Measurements from ENCODE around the gene ARHGEF11. TPM values are rescaled to one million over a fixed set of nuclear protein-coding genes. Genes with fewer than 3 reads are reported as not detected.

Gene ARHGEF11
- total RNA-seq, 1 experiment from 2014 or later = 38.1 TPM

DNA sequence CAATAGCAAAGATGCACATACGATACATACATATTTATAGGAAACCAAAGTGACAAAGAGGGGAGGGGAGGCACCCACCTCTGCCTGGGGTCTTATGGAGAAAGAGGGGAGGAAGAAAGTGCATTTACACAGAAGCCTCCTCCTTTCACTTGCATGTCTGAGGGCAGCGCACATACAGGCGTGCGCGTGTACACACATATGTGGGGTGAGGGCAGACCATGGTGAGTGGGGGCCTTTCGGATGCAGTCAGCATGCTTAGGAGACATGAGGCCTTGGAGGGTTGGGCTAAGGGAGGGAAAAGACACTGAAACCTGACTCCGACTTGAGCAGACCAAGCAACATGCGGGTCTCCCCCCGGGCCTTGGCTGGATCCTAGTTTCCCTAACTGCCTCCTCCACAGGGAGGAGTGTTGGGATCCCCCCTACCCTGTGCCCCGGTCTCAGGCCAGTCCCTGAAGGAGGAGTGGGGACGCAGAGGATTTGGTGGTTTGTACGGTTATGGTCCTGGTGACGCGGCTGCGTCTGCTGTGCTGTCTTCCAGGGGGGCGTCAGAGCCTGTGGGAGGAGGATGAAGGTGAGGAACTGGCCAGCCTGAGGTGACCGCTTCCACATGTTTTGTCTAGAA, 109.9 kb downstream of the ARHGEF11 start:
- H3K27me3 Mint-ChIP-seq (ENCODE audit: low read depth) = peaks cover 10% of the 10 kb centered on the region
- TF ChIP-seq, protein P1, sequence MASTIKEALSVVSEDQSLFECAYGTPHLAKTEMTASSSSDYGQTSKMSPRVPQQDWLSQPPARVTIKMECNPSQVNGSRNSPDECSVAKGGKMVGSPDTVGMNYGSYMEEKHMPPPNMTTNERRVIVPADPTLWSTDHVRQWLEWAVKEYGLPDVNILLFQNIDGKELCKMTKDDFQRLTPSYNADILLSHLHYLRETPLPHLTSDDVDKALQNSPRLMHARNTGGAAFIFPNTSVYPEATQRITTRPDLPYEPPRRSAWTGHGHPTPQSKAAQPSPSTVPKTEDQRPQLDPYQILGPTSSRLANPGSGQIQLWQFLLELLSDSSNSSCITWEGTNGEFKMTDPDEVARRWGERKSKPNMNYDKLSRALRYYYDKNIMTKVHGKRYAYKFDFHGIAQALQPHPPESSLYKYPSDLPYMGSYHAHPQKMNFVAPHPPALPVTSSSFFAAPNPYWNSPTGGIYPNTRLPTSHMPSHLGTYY (CRISPR knock-in tag; IDR thresholded peaks at IDR 0.05) = no peak
- no peak for TF ChIP-seq CREB1 (CRISPR knock-in tag; IDR thresholded peaks at IDR 0.05)
- no peak for TF ChIP-seq NR3C1 (CRISPR knock-in tag; conservative IDR thresholded peaks at IDR 0.05; ENCODE audit: low read depth)
- no peak for TF ChIP-seq TP53 (CRISPR knock-in tag; IDR thresholded peaks at IDR 0.05)
- TF ChIP-seq, protein P2, sequence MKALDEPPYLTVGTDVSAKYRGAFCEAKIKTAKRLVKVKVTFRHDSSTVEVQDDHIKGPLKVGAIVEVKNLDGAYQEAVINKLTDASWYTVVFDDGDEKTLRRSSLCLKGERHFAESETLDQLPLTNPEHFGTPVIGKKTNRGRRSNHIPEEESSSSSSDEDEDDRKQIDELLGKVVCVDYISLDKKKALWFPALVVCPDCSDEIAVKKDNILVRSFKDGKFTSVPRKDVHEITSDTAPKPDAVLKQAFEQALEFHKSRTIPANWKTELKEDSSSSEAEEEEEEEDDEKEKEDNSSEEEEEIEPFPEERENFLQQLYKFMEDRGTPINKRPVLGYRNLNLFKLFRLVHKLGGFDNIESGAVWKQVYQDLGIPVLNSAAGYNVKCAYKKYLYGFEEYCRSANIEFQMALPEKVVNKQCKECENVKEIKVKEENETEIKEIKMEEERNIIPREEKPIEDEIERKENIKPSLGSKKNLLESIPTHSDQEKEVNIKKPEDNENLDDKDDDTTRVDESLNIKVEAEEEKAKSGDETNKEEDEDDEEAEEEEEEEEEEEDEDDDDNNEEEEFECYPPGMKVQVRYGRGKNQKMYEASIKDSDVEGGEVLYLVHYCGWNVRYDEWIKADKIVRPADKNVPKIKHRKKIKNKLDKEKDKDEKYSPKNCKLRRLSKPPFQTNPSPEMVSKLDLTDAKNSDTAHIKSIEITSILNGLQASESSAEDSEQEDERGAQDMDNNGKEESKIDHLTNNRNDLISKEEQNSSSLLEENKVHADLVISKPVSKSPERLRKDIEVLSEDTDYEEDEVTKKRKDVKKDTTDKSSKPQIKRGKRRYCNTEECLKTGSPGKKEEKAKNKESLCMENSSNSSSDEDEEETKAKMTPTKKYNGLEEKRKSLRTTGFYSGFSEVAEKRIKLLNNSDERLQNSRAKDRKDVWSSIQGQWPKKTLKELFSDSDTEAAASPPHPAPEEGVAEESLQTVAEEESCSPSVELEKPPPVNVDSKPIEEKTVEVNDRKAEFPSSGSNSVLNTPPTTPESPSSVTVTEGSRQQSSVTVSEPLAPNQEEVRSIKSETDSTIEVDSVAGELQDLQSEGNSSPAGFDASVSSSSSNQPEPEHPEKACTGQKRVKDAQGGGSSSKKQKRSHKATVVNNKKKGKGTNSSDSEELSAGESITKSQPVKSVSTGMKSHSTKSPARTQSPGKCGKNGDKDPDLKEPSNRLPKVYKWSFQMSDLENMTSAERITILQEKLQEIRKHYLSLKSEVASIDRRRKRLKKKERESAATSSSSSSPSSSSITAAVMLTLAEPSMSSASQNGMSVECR (CRISPR knock-in tag; IDR thresholded peaks at IDR 0.05; ENCODE audit: borderline replicate concordance) = no peak
- TF ChIP-seq, protein P3, sequence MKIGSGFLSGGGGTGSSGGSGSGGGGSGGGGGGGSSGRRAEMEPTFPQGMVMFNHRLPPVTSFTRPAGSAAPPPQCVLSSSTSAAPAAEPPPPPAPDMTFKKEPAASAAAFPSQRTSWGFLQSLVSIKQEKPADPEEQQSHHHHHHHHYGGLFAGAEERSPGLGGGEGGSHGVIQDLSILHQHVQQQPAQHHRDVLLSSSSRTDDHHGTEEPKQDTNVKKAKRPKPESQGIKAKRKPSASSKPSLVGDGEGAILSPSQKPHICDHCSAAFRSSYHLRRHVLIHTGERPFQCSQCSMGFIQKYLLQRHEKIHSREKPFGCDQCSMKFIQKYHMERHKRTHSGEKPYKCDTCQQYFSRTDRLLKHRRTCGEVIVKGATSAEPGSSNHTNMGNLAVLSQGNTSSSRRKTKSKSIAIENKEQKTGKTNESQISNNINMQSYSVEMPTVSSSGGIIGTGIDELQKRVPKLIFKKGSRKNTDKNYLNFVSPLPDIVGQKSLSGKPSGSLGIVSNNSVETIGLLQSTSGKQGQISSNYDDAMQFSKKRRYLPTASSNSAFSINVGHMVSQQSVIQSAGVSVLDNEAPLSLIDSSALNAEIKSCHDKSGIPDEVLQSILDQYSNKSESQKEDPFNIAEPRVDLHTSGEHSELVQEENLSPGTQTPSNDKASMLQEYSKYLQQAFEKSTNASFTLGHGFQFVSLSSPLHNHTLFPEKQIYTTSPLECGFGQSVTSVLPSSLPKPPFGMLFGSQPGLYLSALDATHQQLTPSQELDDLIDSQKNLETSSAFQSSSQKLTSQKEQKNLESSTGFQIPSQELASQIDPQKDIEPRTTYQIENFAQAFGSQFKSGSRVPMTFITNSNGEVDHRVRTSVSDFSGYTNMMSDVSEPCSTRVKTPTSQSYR (CRISPR knock-in tag; IDR thresholded peaks at IDR 0.05) = no peak
- TF ChIP-seq ZNF121 (CRISPR knock-in tag; IDR thresholded peaks at IDR 0.05) = no peak
- no peak for TF ChIP-seq SP1 (CRISPR knock-in tag; conservative IDR thresholded peaks at IDR 0.05)
- TF ChIP-seq NR2C2 (CRISPR knock-in tag; IDR thresholded peaks at IDR 0.05) = no peak
- TF ChIP-seq, protein P4, sequence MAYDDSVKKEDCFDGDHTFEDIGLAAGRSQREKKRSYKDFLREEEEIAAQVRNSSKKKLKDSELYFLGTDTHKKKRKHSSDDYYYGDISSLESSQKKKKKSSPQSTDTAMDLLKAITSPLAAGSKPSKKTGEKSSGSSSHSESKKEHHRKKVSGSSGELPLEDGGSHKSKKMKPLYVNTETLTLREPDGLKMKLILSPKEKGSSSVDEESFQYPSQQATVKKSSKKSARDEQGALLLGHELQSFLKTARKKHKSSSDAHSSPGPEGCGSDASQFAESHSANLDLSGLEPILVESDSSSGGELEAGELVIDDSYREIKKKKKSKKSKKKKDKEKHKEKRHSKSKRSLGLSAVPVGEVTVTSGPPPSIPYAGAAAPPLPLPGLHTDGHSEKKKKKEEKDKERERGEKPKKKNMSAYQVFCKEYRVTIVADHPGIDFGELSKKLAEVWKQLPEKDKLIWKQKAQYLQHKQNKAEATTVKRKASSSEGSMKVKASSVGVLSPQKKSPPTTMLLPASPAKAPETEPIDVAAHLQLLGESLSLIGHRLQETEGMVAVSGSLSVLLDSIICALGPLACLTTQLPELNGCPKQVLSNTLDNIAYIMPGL (CRISPR knock-in tag; IDR thresholded peaks at IDR 0.05) = no peak
- TF ChIP-seq, protein P5, sequence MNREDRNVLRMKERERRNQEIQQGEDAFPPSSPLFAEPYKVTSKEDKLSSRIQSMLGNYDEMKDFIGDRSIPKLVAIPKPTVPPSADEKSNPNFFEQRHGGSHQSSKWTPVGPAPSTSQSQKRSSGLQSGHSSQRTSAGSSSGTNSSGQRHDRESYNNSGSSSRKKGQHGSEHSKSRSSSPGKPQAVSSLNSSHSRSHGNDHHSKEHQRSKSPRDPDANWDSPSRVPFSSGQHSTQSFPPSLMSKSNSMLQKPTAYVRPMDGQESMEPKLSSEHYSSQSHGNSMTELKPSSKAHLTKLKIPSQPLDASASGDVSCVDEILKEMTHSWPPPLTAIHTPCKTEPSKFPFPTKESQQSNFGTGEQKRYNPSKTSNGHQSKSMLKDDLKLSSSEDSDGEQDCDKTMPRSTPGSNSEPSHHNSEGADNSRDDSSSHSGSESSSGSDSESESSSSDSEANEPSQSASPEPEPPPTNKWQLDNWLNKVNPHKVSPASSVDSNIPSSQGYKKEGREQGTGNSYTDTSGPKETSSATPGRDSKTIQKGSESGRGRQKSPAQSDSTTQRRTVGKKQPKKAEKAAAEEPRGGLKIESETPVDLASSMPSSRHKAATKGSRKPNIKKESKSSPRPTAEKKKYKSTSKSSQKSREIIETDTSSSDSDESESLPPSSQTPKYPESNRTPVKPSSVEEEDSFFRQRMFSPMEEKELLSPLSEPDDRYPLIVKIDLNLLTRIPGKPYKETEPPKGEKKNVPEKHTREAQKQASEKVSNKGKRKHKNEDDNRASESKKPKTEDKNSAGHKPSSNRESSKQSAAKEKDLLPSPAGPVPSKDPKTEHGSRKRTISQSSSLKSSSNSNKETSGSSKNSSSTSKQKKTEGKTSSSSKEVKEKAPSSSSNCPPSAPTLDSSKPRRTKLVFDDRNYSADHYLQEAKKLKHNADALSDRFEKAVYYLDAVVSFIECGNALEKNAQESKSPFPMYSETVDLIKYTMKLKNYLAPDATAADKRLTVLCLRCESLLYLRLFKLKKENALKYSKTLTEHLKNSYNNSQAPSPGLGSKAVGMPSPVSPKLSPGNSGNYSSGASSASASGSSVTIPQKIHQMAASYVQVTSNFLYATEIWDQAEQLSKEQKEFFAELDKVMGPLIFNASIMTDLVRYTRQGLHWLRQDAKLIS (CRISPR knock-in tag; IDR thresholded peaks at IDR 0.05; ENCODE audit: borderline replicate concordance) = no peak
- TF ChIP-seq PRRX2 (CRISPR knock-in tag; IDR thresholded peaks at IDR 0.05) = no peak
- TF ChIP-seq TEAD1 (CRISPR knock-in tag; IDR thresholded peaks at IDR 0.05) = no peak
- TF ChIP-seq, protein P6, sequence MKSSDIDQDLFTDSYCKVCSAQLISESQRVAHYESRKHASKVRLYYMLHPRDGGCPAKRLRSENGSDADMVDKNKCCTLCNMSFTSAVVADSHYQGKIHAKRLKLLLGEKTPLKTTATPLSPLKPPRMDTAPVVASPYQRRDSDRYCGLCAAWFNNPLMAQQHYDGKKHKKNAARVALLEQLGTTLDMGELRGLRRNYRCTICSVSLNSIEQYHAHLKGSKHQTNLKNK (CRISPR knock-in tag; IDR thresholded peaks at IDR 0.05) = no peak
- no peak for TF ChIP-seq GABPB1 (CRISPR knock-in tag; IDR thresholded peaks at IDR 0.05)
- TF ChIP-seq SOX15 (CRISPR knock-in tag; IDR thresholded peaks at IDR 0.05) = no peak
- TF ChIP-seq, protein P7, sequence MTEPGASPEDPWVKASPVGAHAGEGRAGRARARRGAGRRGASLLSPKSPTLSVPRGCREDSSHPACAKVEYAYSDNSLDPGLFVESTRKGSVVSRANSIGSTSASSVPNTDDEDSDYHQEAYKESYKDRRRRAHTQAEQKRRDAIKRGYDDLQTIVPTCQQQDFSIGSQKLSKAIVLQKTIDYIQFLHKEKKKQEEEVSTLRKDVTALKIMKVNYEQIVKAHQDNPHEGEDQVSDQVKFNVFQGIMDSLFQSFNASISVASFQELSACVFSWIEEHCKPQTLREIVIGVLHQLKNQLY (CRISPR knock-in tag; IDR thresholded peaks at IDR 0.05) = no peak
- POLR2A ChIA-PET = no interaction called here
- CTCF ChIA-PET = interaction anchor here (1.0 to 1.4 kb wide), 2 partner anchors 15 to 139 kb away, joined by 3 to 6 read pairs; partner anchors contain the start of gene LRRC71
- H3K27ac Mint-ChIP-seq = no peak overlapping the region
- no peak overlapping the region for H3K4me3 Mint-ChIP-seq
- DNase-seq (ENCODE audit: low spot score) = no peak
- no peaks in the 10 kb centered on the region for H3K9me3 Mint-ChIP-seq
- H3K4me1 Mint-ChIP-seq = peaks cover 17% of the 10 kb centered on the region
- peak; percentile 34 for ATAC-seq
- H3K36me3 Mint-ChIP-seq = peaks cover 23% of the 10 kb centered on the region; the same call in 1 of the 2 replicates
